Erythroblast (primary cell): ENCODE data around the gene SSTR3.

ENCODE experiments used
- GATA1 ChIP-seq: IDR thresholded peaks from 2 replicates; pipeline ENCODE4 v1.6.1; 2011; ENCODE audit warnings: low read depth, mild to moderate bottlenecking, control low read depth, low read length, moderate library complexity
- POLR2A ChIP-seq: IDR thresholded peaks from 2 replicates; pipeline ENCODE4 v1.6.1; 2011; ENCODE audit warnings: mild to moderate bottlenecking, low read length

GRCh38 chr22:37161443-37161842 is 50.8 kb downstream of the SSTR3 start:
- TF ChIP-seq POLR2A (no peak), GATA1 (no peak)
